ENCODE measurements around the gene MACROD2.

GRCh38 chr20:15476186-15476585, 1480.9 kb downstream of the MACROD2 start:
- TF ChIP-seq EZH2phosphoT487 (conservative IDR thresholded peaks at IDR 0.05; ENCODE audit: low read length): no peak
- no peak for TF ChIP-seq CTCF (IDR thresholded peaks at IDR 0.05; ENCODE audit: insufficient read depth, low read length, poor library complexity, severe bottlenecking)
